HepG2 (cell line): ENCODE measurements around the gene COL5A1. TPM values are rescaled to one million over a fixed set of nuclear protein-coding genes. Genes with fewer than 3 reads are reported as not detected.

Experiments used
- ATAC-seq: fragments of 200-7000 bp; cut with Tn5 transposase; 3 replicates; pipeline ENCODE4 v1.9.1; 2020; ENCODE audit warnings: mild to moderate bottlenecking, moderate library complexity
- BruUV-seq: library from RNA; stranded (reverse); fragments of 400-500 nt; replicated peaks from 2 replicates; lab custom pipeline; 2021; lab: Mats Ljungman, UMichigan
- CTCF ChIA-PET: fragments of 300-600 bp; formaldehyde crosslinking; extraction: SDS; loops from one replicate; lab custom pipeline; 2021; ENCODE audit warnings: low total read pairs, inconsistent platforms, low intra/inter-chr PET ratio; lab: Yijun Ruan, JAX
- POLR2A ChIA-PET: fragments of 350-600 bp; sonication (Branson Sonifier 250); formaldehyde crosslinking; loops from one replicate; lab custom pipeline; 2020; ENCODE audit warnings: antibody characterized with exemption, inconsistent platforms; lab: Yijun Ruan, JAX
- DNase-seq: peaks from one replicate; pipeline ENCODE4 v3.0.0-alpha.2; 2015; ENCODE audit warnings: low spot score
- FAIRE-seq: peaks from 3 replicates; lab custom pipeline; 2011; peaks lifted over from hg19 to GRCh38; lab: Jason Lieb, UNC
- H2AFZ ChIP-seq: one replicate; pipeline ENCODE4 v1.6.1; 2011; ENCODE audit warnings: low read length, inconsistent platforms
- H3K27ac ChIP-seq: fragments of 300-600 bp; 3 replicates; pipeline ENCODE4 v1.8.0; 2011; ENCODE audit warnings: mixed run types, mild to moderate bottlenecking, mixed read lengths, low read length, inconsistent platforms; ENCODE audit not compliant: insufficient read depth; ENCODE audit errors: extremely low read length
- H3K27me3 ChIP-seq, 2 experiments: fragments of 200-600 bp in 1 of 2; 2 replicates in 1 of 2; 3 replicates in 1 of 2; pipeline versions ENCODE4 v1.6.0 to v1.8.0; 2011; ENCODE audit warnings: low read length in 2 of 2, mild to moderate bottlenecking in 2 of 2, moderate library complexity in 2 of 2, inconsistent platforms in 1 of 2; ENCODE audit not compliant: insufficient read depth in 2 of 2, control insufficient read depth in 1 of 2
- H3K36me3 ChIP-seq, 2 experiments: fragments of 200-600 bp in 1 of 2; replicated peaks in 1 of 2; 2 replicates in 1 of 2; 3 replicates in 1 of 2; pipeline versions ENCODE4 v1.5.1 to v1.8.0; 2011; ENCODE audit warnings: low read length in 2 of 2, inconsistent platforms in 1 of 2; ENCODE audit not compliant: insufficient read depth in 2 of 2, control insufficient read depth in 1 of 2
- H3K4me1 ChIP-seq: 2 replicates; pipeline ENCODE4 v1.5.1; 2012; ENCODE audit warnings: low read length, inconsistent platforms; ENCODE audit not compliant: insufficient read depth
- H3K4me2 ChIP-seq: 2 replicates; pipeline ENCODE4 v1.6.0; 2011; ENCODE audit warnings: low read depth, low read length, inconsistent platforms
- H3K4me3 ChIP-seq, 3 experiments: fragments of 200-600 bp in 1 of 3; sonication (generic), shearing (Covaris generic) in 1 of 3; replicated peaks in 1 of 3; 2 replicates each; pipeline ENCODE4 v1.5.1; 2011 to 2016; ENCODE audit warnings: low read length in 3 of 3, inconsistent platforms in 2 of 3, low read depth in 2 of 3, mild to moderate bottlenecking in 2 of 3, control low read depth in 1 of 3, mixed read lengths in 1 of 3; ENCODE audit not compliant: insufficient read depth in 1 of 3
- H3K79me2 ChIP-seq: one replicate; pipeline ENCODE4 v1.6.1; 2011; ENCODE audit warnings: low read length, inconsistent platforms; ENCODE audit not compliant: insufficient read depth
- H3K9ac ChIP-seq: 2 replicates; pipeline ENCODE4 v1.6.0; 2011; ENCODE audit warnings: mild to moderate bottlenecking, low read depth, low read length, inconsistent platforms; ENCODE audit not compliant: insufficient read depth
- H3K9me3 ChIP-seq: 2 replicates; pipeline ENCODE4 v1.5.1; 2012; ENCODE audit warnings: mild to moderate bottlenecking, low read length
- H4K20me1 ChIP-seq: 2 replicates; pipeline ENCODE4 v1.6.0; 2011; ENCODE audit warnings: inconsistent platforms, mild to moderate bottlenecking, low read length, moderate library complexity; ENCODE audit not compliant: insufficient read depth
- CTCF ChIP-seq: sonication (generic); formaldehyde crosslinking; IDR thresholded peaks from 2 replicates; pipeline ENCODE4 v1.5.0; 2020; ENCODE audit warnings: mild to moderate bottlenecking, missing genetic modification reagents, moderate library complexity
- REPIN1 ChIP-seq: sonication (generic); formaldehyde crosslinking; IDR thresholded peaks from 2 replicates; pipeline ENCODE4 v1.8.0; 2022; ENCODE audit warnings: missing genetic modification reagents, low read depth, mild to moderate bottlenecking, borderline replicate concordance
- STAG1 ChIP-seq: sonication (generic); formaldehyde crosslinking; IDR thresholded peaks from 2 replicates; pipeline ENCODE4 v1.4.0; 2020; ENCODE audit warnings: missing genetic modification reagents
- ZBTB44 ChIP-seq: sonication (generic); formaldehyde crosslinking; IDR thresholded peaks from 2 replicates; pipeline ENCODE4 v1.4.0; 2020; ENCODE audit warnings: missing genetic modification reagents
- WGBS: methylation state at CpG from one replicate; pipeline ENCODE4 v1.1.6; 2017; ENCODE audit warnings: low lambda C conversion rate; 5-methylcytosine and 5-hydroxymethylcytosine counted together
- in situ Hi-C: cut with HindIII; loops from 2 replicates; pipeline ENCODE4 v1.10.0; 2017; ENCODE audit warnings: low pct_unique_long_range_greater_than_20kb; ENCODE audit not compliant: extremely low pct_ligation_motif_present
- intact Hi-C: fragments of 100-400 bp; cut with micrococcal nuclease; formaldehyde crosslinking; loops from one replicate; pipeline ENCODE4 v1.10.0; 2022; ENCODE audit not compliant: unreplicated experiment
- polyA plus RNA-seq, 8 experiments: library from polyadenylated mRNA; depleted of rRNA in 3 of 8; stranded (reverse) in 7 of 8; unstranded in 1 of 8; fragments of >200 nt; fragmentation: Illumina TruSeq in 4 of 8; extraction: Trizol in 4 of 8; gene quantifications; 2 replicates each; pipeline versions ENCODE4 v1.2.1 to v1.2.3, GENCODE V29; 2011 to 2016; ENCODE audit warnings: low read depth in 4 of 8, missing spikeins in 1 of 8, mixed read lengths in 1 of 8; ENCODE audit not compliant: insufficient read depth in 1 of 8
- total RNA-seq, 5 experiments: library from RNA; depleted of rRNA; stranded (reverse); fragments of >200 nt; fragmentation: Illumina TruSeq; extraction: Trizol; gene quantifications; 2 replicates each; pipeline ENCODE4 v1.2.3, GENCODE V29; 2016; ENCODE audit warnings: low read depth in 1 of 5

Gene COL5A1
- total and polyA plus RNA-seq, 2 of the 13 experiments (the other 11 are each of a cell fraction or from before 2014, with no cell fraction given): not detected

GRCh38 chr9:134781591-134782302 is 140.1 kb downstream of the COL5A1 start:
- in situ Hi-C loops (no loop called here), intact Hi-C loops (no loop called here)
- FAIRE-seq (no peak), DNase-seq (no peak), ATAC-seq (peak; percentile 43)
- Histone ChIP-seq H3K9me3 (no peaks in the 10 kb centered on the region), H4K20me1 (no peaks in the 10 kb centered on the region), H3K27me3 (peaks cover 14 to 89% of the 10 kb centered on the region in 2 experiments), H3K9ac (no peak overlapping the region), H3K79me2 (no peaks in the 10 kb centered on the region), H2AFZ (no peak overlapping the region), H3K4me3 (no peak overlapping the region), H3K27ac (no peak overlapping the region), H3K4me2 (no peak overlapping the region), H3K36me3 (no peaks in the 10 kb centered on the region), H3K4me1 (no peaks in the 10 kb centered on the region)
- no TSS peak for BruUV-seq
- ChIA-PET POLR2A (no interaction called here), CTCF (no interaction called here)
- TF ChIP-seq CTCF (CRISPR knock-in tag): peak; percentile 50
- TF ChIP-seq ZBTB44 (CRISPR knock-in tag): no peak
- 0 out of 2 replicates have a peak, but pooled peaks have one; percentile 14 for TF ChIP-seq STAG1 (CRISPR knock-in tag)
- TF ChIP-seq REPIN1 (CRISPR knock-in tag): no peak
- WGBS: 7% methylated on average over 3 of the region's 28 CpGs
